ENCODE results near the gene DEFB124. TPM values are rescaled to one million over a fixed set of nuclear protein-coding genes. Genes with fewer than 3 reads are reported as not detected.

Gene DEFB124
- total RNA-seq, 1 donor from 2014 or later = not detected

- Histone ChIP-seq H4K20me1 (ENCODE audit: insufficient read depth, low read length) (no peaks in the 10 kb centered on the region), H3K4me1 (ENCODE audit: insufficient read depth, low read length) (no peaks in the 10 kb centered on the region), H3K27me3 (ENCODE audit: insufficient read depth, low read length) (peaks cover 2% of the 10 kb centered on the region), H3K36me3 (ENCODE audit: insufficient read depth, low read length) (no peaks in the 10 kb centered on the region), H3K9me3 (ENCODE audit: insufficient read depth, low read depth, low read length) (no peaks in the 10 kb centered on the region), H3K9ac (ENCODE audit: low read length) (no peak overlapping the region), H3K4me3 (ENCODE audit: insufficient read depth, low read depth, low read length) (no peak overlapping the region), H2AFZ (ENCODE audit: low read depth, low read length) (no peak overlapping the region), H3K27ac (ENCODE audit: low read depth, low read length) (no peak overlapping the region), H3K4me2 (ENCODE audit: low read length) (no peak overlapping the region), H3K79me2 (ENCODE audit: insufficient read depth, low read length) (no peaks in the 10 kb centered on the region)
- Mint-ChIP-seq H3K4me1 (ENCODE audit: low read depth, unreplicated experiment) (no peaks in the 10 kb centered on the region), H3K9me3 (ENCODE audit: unreplicated experiment) (peaks cover 5% of the 10 kb centered on the region), H3K4me3 (ENCODE audit: unreplicated experiment) (no peak overlapping the region), H3K36me3 (ENCODE audit: low read depth, unreplicated experiment) (no peaks in the 10 kb centered on the region), H3K27me3 (ENCODE audit: low read depth, unreplicated experiment) (no peaks in the 10 kb centered on the region), H3K27ac (ENCODE audit: unreplicated experiment) (no peak overlapping the region)
- no peak for TF ChIP-seq CTCF (IDR thresholded peaks at IDR 0.05; ENCODE audit: insufficient read depth, low read depth, low read length)
- no peak for TF ChIP-seq EZH2 (IDR thresholded peaks at IDR 0.05; ENCODE audit: insufficient read depth, low read length)
- FAIRE-seq = no peak
- no peak for DNase-seq (ENCODE audit: low read depth)
Observed at GRCh38 chr20:31446084-31446819, 28.7 kb downstream of the DEFB124 start.

- Histone ChIP-seq H3K79me2 (ENCODE audit: insufficient read depth, low read length) (no peaks in the 10 kb centered on the region), H3K27me3 (ENCODE audit: insufficient read depth, low read length) (peaks cover 2% of the 10 kb centered on the region), H3K9ac (ENCODE audit: low read length) (no peak within 1 kb of the TSS), H4K20me1 (ENCODE audit: insufficient read depth, low read length) (no peaks in the 10 kb centered on the region), H2AFZ (ENCODE audit: low read depth, low read length) (no peak within 1 kb of the TSS), H3K4me1 (ENCODE audit: insufficient read depth, low read length) (no peaks in the 10 kb centered on the region), H3K4me2 (ENCODE audit: low read length) (no peak within 1 kb of the TSS), H3K36me3 (ENCODE audit: insufficient read depth, low read length) (no peaks in the 10 kb centered on the region), H3K9me3 (ENCODE audit: insufficient read depth, low read depth, low read length) (no peaks in the 10 kb centered on the region), H3K4me3 (ENCODE audit: insufficient read depth, low read depth, low read length) (no peak within 1 kb of the TSS), H3K27ac (ENCODE audit: low read depth, low read length) (no peak within 1 kb of the TSS)
- FAIRE-seq = no peak
- Mint-ChIP-seq H3K27ac (ENCODE audit: unreplicated experiment) (no peak within 1 kb of the TSS), H3K4me3 (ENCODE audit: unreplicated experiment) (no peak within 1 kb of the TSS), H3K36me3 (ENCODE audit: low read depth, unreplicated experiment) (no peaks in the 10 kb centered on the region), H3K4me1 (ENCODE audit: low read depth, unreplicated experiment) (no peaks in the 10 kb centered on the region), H3K9me3 (ENCODE audit: unreplicated experiment) (peaks cover 5% of the 10 kb centered on the region), H3K27me3 (ENCODE audit: low read depth, unreplicated experiment) (peaks cover 5% of the 10 kb centered on the region)
- no peak for TF ChIP-seq EZH2 (IDR thresholded peaks at IDR 0.05; ENCODE audit: insufficient read depth, low read length)
- no peak for TF ChIP-seq CTCF (IDR thresholded peaks at IDR 0.05; ENCODE audit: insufficient read depth, low read depth, low read length)
- DNase-seq (ENCODE audit: low read depth) = no peak
Observed at GRCh38 chr20:31440012-31440659, 34.8 kb downstream of the DEFB124 start, which contains the start of gene DEFB123. Gene DEFB123 (plus strand): TSS chr20:31440632. CDS start chr20:31440699, 67 bp downstream.
